NOMO-1 (cell line): ENCODE data around the gene KRT38.
"Not testable (repeated sequence)": the region's sequence is repeated elsewhere in the genome, so short reads cannot be mapped to it uniquely, and the experiment has no call there.

Experiments
- DNase-seq, 2 experiments: peaks; one replicate each; lab custom pipeline; 2025; ENCODE audit not compliant: unreplicated experiment in 2 of 2; lab: John Stamatoyannopoulos, UW

The KRT38 gene

GRCh38 chr17:41463746-41464145 is 23.0 kb upstream of the KRT38 start:
- DNase-seq: no peak

- no peak for DNase-seq
Measured at GRCh38 chr17:41462705-41463104, 21.9 kb upstream of the KRT38 start.

- DNase-seq: no peak
Measured at GRCh38 chr17:41457676-41458075, 16.9 kb upstream of the KRT38 start.

- DNase-seq: no peak
Measured at GRCh38 chr17:41456204-41456603, 15.4 kb upstream of the KRT38 start.

GRCh38 chr17:41455236-41455635 is 14.5 kb upstream of the KRT38 start:
- no peak for DNase-seq

- no peak for DNase-seq
Measured at GRCh38 chr17:41453066-41453465, 12.3 kb upstream of the KRT38 start.

GRCh38 chr17:41452281-41452680 is 11.5 kb upstream of the KRT38 start:
- DNase-seq: peak in 1 of 2 experiments; percentile 15

- DNase-seq: no peak
Measured at GRCh38 chr17:41451154-41451728, 10.5 kb upstream of the KRT38 start.

- DNase-seq: no peak
Measured at GRCh38 chr17:41449008-41449407, 8.2 kb upstream of the KRT38 start.

- no peak for DNase-seq
Measured at GRCh38 chr17:41448506-41448905, 7.7 kb upstream of the KRT38 start.

- no peak for DNase-seq
Measured at GRCh38 chr17:41446806-41447205, 6.0 kb upstream of the KRT38 start.

GRCh38 chr17:41444640-41445039 is 3.9 kb upstream of the KRT38 start:
- no peak for DNase-seq

GRCh38 chr17:41444186-41444585 is 3.4 kb upstream of the KRT38 start:
- peak in 1 of 2 experiments; percentile 8 for DNase-seq

GRCh38 chr17:41442739-41443138 is 2.0 kb upstream of the KRT38 start:
- DNase-seq: no peak

- peak in 1 of 2 experiments; percentile 12 for DNase-seq
Measured at GRCh38 chr17:41439375-41439774, 1.4 kb downstream of the KRT38 start.

- DNase-seq: no peak
Measured at GRCh38 chr17:41437769-41438168, 3.0 kb downstream of the KRT38 start.

GRCh38 chr17:41437254-41437653 is 3.5 kb downstream of the KRT38 start:
- DNase-seq: no peak

- DNase-seq: no peak
Measured at GRCh38 chr17:41434415-41434814, 6.4 kb downstream of the KRT38 start.

GRCh38 chr17:41434005-41434404 is 6.8 kb downstream of the KRT38 start:
- no peak for DNase-seq

- DNase-seq: no peak
Measured at GRCh38 chr17:41433586-41433985, 7.2 kb downstream of the KRT38 start.

GRCh38 chr17:41430376-41430775 is 10.4 kb downstream of the KRT38 start:
- not testable (repeated sequence) for DNase-seq

- DNase-seq: no peak
Measured at GRCh38 chr17:41429667-41430066, 11.1 kb downstream of the KRT38 start.

GRCh38 chr17:41428591-41429291 is 12.0 kb downstream of the KRT38 start:
- DNase-seq: no peak
